GM18951 (cell line): ENCODE data around the gene LBX2.

ENCODE experiments used
- POLR2A ChIP-seq: IDR thresholded peaks from 4 replicates; pipeline ENCODE4 v1.6.1; 2011; ENCODE audit warnings: mild to moderate bottlenecking; ENCODE audit not compliant: insufficient read length, insufficient read depth; ENCODE audit errors: extremely low read depth
- in situ Hi-C: fragments of 300-500 bp; cut with MboI; formaldehyde crosslinking; loops from one replicate; pipeline ENCODE4 v1.12.0; 2022; ENCODE audit warnings: low sequenced_read_pairs, mixed read lengths, inconsistent platforms; ENCODE audit not compliant: unreplicated experiment

The LBX2 gene

DNA sequence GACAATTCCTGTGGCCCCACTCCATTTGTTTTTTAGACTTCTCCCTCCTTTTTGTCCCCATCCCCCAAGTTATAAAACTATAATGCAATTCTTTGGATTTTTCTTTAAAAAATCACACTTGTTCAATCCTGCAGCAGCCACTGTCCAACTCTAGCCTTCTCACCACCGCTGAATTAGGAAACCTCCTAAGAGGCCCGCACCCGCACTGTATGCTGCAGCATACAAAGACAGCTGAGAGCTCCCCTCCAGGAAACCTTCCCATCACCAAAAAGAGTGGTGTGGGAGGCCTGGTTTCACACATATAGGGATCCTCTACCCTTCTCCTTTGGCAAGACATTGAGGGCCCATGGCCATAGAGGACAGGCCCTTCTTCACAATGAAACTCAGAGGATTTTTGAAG, 5.2 kb upstream of the LBX2 start:
- in situ Hi-C loops: no loop called here
- no peak for TF ChIP-seq POLR2A

DNA sequence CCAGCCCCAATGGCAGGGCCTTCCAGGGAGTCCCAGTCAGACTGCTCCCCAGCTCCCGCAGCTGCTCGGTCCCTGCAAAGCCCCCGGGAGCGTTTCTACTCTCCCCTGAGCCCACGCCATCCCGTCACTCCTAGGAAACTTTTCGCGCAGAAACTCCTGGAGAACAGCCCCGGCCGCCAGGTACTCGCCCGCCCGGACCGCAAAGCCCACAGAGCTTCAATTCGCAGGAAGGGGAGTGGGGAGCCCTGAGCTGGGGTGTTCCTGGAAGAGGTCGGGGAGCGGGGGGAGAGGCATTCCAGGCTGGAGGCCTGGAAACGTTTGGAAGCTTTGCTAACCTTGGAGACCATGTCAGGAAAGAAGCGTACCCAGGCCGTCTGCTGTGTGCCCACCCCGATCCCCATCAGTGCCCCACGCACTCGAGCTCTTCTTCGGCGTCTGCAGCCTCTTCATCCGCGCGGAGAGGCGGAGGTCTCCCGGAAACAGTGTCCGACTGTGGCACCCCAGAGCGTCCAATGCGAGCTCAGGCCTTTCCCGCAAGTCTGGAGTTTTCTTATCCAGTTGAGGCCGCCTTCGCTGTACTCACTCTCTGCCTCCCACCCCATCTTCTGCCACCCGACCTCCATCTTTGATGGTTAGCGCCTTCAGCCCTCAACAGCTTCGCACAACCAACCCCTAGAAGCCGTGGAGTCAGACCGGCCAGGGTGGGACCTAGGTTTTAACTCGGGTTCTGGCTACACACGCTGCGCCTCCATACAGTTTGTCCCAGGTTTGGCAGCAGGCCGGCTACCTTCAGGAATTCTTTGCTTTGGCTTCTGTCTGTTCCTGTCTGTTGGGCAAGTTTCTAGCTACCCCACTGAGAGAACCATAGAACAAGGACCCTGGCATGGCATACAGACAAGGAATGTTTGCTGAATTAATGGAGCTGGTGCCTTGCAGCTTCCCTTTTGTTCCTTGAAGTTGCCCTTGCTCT, 4.4 kb upstream of the LBX2 start:
- in situ Hi-C loops: no loop called here
- TF ChIP-seq POLR2A: no peak

DNA sequence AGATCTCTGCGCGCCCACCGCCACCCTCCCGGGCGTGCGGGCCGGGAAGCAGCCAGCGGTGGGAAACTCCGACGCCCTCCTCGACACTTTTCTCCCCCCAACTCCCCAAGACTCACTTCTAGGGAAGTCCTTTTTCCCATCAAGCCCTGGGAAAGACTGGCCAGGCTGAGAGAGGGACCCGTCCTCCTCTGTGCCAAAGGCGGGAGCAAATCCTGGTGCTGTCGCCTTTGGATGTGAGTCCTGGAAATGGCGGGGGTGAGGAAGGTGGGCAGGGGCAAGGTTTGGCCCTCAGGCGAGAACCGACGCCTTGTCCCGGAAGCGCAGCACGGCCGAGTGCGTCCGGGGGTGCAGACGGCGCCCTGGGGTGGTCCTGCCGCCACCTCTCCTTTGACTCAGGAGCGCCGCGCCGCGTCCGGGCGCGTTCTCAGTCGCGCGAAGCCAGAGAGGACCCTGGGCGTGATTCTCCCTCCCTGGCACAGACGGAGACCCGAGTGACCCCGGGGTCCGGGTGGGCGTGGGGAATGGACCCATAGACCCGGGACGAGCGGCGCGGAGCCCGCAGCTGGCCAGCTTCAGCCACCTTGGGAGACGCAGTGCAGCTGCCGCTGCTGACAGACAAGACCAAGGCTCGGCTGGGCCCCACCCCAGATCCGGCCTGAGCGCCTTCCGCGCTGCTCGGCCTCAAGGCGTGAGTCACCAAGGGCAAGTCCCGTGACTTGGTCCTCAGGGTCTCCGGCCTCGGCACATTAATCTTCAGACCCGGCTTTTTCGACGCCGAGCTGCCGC, 3.5 kb upstream of the LBX2 start:
- in situ Hi-C loops: no loop called here
- TF ChIP-seq POLR2A: peak; percentile 72

DNA sequence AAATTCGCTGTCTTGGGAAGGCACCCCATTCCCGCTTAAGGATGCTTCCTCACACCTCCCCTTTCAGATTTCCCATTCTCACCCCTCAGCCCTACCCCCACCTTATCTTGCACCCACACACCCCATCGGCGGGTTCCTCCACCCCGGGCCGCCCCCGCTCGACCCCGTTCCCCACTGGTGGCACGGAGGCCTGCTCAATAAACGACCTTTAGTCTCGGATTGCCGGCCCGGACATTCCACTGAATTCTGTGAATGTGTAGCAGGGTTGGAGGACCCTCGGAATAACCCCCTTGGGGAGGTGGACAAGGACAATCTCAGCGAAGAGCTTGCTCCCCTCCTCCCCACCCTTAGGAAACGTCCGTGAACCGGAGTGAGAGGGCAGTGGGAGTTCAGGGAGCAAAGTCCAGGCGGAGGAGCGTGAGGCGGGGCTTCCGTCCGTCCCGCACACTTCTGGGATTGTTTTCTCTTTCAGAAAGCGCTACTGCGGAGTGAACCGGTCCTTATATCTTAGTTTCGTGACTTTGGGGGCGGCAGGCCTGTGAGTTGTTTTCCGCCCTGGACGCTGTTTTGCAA, 2.8 kb upstream of the LBX2 start:
- in situ Hi-C loops: no loop called here
- no peak for TF ChIP-seq POLR2A

DNA sequence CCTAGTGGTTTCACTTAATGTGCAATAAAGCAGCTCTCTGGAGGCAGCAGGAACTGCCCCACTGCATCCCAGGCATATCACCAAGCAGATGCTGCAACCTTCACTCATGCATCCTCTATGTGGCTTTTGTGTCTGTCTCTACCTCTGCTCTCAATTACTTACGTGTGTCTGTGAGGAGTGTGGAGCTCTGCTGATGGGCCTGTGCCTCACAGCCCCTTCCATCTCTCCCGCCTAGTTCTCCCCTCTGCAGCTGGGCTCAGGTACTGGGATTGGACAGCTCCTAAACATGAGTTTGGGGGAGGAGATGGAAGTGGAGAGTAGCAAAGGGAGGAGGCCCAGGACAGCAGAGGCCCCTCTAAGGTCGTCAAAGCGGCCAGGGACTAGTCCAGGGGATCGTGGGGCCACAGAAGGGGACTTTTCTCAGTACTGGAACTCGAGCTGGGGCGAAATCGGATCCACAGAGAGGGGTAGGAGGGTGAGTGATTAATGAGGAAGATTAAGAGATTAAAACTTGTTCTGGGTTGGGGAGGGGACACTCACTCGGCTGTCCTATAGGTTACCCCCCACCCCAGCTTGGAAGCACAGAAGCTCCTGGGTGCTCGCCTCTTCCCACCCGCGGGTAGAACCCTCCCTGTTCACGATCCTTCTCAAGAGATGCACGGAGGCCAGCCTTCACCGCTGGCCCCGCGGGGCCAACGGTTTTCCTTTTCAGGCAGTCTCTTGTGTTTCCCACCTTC, 2.1 kb upstream of the LBX2 start:
- in situ Hi-C loops: no loop called here
- TF ChIP-seq POLR2A: no peak

DNA sequence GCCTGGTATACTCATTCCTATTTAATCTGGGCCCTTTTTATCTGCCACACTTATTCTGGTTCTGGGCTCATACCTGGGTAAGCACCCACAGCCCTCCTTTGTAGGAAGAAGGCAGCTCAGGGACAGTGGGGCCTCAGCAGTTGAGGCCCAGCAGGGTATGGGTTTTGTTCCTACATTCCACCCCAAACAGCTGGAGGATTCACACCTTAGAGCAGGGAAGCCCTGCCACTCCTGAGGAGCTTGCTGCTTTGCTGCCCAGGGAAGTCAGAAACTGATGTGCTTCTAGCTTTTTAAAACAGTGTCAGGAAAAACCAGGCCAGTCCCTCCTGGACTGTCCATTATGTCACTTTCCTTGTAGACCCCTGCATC, 1.2 kb upstream of the LBX2 start:
- in situ Hi-C loops: no loop called here
- no peak for TF ChIP-seq POLR2A

DNA sequence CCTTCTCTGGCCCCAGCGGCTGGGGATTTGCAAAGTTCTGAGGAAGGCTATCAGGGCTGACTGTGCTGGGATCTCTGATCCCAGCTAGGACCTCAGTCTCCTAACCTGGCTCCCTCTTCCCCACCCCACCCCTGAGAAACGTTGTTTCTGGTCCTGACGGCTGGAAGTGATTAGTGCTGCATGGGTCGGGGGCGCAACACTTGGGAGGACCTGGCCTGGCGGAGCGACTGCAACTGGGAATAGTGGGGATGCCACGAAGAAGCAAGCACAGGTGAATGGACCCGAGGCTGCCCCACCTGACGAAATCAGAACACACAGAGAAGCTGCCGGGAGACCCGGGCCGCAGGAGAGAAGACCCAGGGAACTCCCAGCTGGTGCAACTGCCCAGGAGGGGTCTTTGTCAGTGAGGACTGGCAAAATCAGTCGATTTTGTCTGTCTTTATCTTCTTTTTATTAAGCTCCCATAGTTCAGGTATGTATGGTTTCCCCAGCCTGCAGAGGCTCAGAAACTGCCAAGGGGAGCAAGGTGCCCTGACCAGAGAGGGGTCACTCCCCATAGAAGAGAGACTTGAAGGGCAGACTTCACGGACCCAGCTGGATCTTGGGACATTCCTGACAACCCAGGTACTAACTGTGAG, 656 bp upstream of the LBX2 start:
- in situ Hi-C loops: no loop called here
- no peak for TF ChIP-seq POLR2A

DNA sequence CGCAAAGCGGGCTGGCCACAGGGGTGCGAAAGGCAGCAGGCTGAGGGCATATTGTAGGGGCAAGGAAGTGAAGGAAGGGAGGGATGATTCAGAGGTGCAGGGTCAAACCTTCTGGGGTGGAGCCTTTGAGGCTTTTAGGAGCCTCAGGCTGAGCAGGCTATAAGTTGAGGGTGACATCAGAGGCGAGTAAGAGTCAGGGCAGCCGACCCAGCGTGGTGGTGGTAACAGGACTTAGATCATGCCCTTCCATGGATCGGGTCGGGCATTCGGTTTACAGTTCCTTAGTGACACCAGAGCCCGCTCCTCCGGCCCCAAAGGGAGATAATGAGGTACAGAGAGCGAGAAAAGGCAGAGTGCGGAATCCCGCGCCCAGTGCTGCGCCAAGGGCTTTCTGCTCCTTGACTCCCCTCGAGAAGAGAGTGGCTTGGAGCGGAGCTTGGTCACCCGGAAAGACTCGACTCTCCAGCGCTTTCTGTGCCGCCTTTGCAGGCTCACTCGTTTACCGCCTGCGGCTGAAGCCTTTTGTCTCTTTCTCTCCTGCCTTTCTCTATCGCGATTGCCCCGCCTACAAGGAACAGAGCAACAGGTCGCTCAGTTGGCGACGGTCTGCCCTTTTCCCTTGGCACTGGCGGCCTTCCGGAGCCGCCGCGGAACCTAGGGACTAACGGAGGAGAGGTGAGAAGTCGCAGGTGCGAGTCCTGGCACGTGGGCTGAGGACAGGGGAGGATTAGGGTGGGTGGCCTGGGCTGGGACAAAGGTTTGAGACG, 720 bp downstream of the LBX2 start:
- no peak for TF ChIP-seq POLR2A
- in situ Hi-C loops: no loop called here

DNA sequence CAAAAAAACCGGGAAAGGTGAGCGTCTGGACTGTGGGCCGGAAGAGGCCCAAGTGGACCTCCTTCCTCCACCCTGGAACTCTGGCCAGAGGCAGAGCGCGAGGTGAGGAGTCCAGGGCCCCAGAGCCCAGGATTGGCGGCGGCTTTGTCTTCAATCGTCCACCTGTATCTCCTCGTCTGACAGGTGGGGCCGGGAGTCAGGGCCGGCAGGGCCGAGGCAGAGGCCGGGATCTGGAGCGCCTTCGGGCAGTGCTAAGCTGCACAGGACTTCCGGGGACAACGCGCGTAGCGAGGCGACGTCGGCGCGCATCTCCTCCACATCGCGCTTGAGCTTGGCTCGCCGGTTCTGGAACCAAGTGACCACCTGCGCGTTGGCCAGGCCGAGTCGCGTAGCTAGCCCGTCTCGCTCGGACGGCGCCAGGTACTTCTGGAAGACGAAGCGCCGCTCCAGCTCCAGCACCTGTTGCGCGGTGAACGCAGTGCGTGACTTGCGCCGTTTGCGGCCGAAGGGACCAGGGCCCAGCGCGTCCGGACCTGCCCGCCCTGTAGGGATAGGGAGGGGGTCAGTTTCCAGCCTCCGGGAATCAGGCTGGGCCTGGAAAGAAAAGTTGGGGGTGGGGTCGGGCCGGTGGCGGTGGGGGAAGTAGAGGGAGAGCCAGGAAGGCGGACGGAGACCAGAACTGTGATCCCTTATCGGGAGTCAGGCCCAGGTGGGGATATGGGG, 1.5 kb downstream of the LBX2 start:
- peak; percentile 54 for TF ChIP-seq POLR2A
- in situ Hi-C loops: no loop called here

DNA sequence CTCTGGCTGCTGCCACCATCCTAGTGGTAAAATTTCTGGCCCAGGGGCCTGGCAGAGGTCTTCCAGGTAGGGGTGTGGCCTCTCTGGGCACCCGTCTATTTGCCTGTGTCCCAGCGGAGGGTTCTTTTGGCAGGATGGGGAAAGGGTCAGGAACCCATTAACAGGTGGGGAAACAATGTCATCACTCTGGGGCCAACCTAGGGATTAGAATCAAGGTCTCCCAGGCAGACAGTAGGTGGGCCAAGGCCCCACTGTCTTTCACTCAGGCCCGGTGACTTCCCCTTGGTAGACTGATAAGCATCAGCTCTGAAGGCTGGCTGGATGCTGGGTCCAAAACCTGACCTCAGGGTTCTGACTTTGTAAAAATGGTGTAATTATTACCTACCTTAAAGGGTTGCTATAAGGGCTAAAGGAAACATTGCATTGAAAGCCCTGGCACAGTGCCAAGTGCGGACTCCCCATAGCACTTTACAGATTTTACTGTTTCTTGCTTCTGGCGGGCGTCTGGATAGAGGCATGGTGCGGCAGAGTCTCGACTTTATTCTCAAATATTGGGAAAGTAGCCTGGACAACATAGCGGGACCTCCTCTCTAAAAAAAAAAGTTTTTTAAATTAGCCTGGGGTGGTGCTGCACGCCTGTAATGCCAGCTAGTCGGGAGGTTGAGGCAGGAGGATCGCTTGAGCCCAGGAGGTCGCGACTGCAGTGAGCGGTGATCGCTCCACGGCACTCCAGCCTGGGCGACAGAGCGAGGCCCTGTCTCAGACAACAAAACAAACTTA, 2.2 kb downstream of the LBX2 start:
- TF ChIP-seq POLR2A: no peak
- in situ Hi-C loops: no loop called here

DNA sequence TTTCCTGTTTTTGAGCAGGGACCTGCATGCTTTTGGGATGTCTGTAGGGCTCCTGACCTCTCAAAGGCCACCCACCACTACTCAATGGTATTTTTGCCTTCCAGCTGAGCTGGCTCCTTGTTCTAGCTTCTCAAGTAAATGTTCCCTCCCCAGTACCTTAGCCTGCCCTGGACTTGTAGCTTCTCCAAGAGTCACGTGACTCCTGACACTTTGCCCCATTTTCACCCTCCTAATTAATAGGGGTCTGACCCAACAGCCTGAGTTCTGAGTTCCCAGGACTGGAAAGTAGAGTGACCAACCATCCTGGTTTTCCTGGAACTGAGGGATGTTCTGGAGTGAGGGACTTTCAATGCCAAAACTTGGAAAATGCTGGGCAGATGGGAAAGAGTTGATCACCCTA, 4.0 kb downstream of the LBX2 start:
- in situ Hi-C loops: no loop called here
- no peak for TF ChIP-seq POLR2A
